Amygdala (tissue), 56 donors: ENCODE data around the gene F10.
"Not testable (repeated sequence)": the region's sequence is repeated elsewhere in the genome, so short reads cannot be mapped to it uniquely, and the experiment has no call there.

ENCODE experiments used
- DNase-seq, 56 donors: peaks; one replicate each; lab custom pipeline; 2025; lab: John Stamatoyannopoulos, UW

Gene F10

GRCh38 chr13:113122550-113123225 is at the start of gene F10:
TSS of gene F10 (plus strand) at chr13:113122799. CDS start at chr13:113122856, 57 bp downstream.
- DNase-seq: no peak

GRCh38 chr13:113073942-113074341 is 48.7 kb upstream of the F10 start:
- DNase-seq: peak in 2 of 56 donors; percentile 44

- DNase-seq: no peak
Observed at GRCh38 chr13:113074401-113074800, 48.2 kb upstream of the F10 start.

- no peak for DNase-seq
Observed at GRCh38 chr13:113074876-113075275, 47.7 kb upstream of the F10 start.

GRCh38 chr13:113075711-113076110 is 46.9 kb upstream of the F10 start:
- no peak for DNase-seq

- no peak for DNase-seq
Observed at GRCh38 chr13:113076681-113077401, 45.8 kb upstream of the F10 start.

DNA sequence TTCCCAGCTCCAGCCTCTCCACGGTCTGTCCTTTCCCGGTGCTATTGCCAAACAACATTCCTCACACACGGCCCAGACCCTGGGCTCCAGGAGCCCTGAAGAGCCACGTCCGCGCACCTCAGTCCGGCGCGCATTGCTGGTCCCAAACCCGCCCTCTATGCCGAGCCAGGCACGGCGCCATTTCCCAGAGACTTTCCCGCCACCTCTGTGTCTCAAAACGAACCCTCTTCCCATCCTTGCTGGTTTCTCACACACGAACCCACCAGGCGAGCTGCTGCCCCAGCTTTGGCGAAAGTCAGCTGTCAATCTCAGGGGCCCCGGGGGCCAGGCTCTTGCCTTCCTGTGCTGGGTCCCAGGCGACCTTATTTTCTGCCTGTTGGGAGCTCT is 45.0 kb upstream of the F10 start:
- DNase-seq: no peak

DNA sequence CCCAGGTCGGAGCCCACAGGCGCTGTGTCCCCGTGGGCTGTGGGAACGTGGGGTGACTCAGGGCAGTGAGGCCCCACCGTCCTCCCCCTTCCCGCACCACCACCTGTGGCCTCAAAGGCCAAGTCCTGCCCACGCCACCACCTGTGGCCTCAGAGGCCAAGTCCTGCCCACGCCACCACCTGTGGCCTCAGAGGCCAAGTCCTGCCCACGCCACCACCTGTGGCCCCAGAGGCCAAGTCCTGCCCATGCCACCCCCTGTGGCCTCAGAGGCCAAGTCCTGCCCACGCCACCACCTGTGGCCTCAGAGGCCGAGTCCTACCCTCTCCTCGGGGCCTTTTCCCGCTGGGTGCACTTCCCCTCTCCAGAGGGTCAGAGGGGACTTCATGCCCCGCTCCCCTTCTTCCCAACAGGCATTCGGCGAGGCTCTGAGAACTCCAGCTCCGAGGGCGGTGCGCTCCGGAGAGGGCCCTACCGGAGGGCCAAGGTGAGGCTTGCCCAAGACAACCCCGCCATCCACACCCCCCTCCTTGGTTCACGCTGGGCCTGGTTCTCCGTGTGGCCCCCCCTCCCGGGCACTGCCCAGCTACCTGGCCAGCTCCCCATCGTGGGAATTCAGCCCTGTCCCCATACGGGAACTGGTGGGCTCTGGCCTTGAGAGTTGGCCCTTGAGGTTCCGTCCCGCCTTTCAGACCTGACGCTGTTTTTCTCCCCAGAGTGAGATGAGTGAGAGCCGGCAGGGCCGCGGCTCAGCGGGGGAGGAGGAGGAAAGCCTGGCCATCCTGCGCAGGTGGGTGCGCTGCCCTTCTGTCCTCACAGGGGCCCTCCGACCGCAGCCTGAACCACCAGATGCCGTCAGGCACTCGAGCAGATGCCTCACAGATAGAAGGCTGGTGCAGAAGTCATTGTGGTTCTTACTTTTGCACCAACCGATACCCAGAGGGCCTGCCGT is 44.4 kb upstream of the F10 start:
- DNase-seq: no peak

DNA sequence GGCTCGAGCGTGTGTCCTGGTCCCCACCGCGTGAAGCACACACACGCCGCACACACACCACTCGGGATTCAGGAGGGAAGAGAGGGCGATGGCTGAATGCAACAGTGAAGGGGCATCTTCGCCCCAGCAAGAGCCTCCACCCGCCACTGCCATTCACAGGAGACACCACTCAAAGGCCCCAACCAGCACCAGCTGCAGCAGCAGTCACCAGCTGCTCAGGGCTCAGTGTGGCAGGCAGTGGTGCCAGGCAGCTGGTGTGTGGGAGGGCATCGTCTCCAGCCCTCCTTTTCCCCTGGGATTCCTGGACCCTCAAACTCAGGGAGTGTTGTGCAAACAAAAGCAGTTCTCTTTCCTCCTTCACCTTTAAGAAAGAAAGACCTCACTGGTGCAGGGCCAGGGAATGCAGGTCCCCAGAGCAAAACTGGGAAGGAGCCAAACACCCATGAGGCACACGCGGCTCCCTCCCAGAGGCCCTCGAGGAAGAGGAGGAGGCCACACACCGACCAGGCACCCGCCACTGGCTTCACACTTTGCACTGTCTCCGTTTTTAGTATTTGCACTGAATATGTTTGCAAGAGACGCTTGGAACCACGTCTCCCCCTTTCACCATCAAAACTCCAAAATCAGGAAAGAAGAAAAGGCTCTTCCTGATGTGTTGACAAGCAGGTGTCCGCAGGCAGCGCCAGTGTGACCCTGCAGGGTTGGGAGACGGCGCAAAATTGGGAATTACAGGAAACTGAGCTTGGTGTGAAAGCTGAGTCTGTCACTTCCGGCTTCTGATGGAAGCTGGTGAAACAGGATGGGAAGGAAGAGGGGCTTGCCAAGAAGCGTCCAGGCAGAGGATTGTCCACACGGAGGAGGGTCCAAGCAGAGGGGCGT is 43.5 kb upstream of the F10 start:
- DNase-seq: peak in 40 of 56 donors; percentile 19 to 82 (median 48)

GRCh38 chr13:113079781-113080080 is 42.9 kb upstream of the F10 start:
- DNase-seq: not testable (repeated sequence)

DNA sequence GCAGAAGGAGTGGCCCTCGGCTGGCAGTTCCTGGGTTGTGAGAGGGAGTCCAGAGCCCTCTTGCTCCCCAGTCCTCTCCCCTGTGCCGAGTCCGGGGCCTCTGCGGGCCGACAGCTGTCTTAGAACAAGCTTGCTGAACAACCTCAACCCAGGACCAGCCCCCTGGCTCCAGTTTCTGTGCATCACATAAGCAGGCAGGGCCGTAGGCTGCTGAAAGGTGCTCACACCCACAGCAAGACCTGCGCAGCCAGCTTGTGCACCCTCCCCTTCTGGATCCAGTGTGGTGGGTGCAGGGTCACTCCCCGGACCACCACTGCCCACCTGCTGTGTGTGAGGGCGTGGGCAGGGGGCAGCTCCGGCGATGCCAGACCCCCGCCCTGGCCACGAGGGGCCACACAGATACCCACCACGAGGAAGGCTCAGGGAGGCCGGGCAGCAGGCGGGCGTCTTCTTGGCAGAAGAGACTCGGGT is 42.2 kb upstream of the F10 start:
- no peak for DNase-seq

- DNase-seq: no peak
Observed at GRCh38 chr13:113080901-113081521, 41.6 kb upstream of the F10 start.

DNA sequence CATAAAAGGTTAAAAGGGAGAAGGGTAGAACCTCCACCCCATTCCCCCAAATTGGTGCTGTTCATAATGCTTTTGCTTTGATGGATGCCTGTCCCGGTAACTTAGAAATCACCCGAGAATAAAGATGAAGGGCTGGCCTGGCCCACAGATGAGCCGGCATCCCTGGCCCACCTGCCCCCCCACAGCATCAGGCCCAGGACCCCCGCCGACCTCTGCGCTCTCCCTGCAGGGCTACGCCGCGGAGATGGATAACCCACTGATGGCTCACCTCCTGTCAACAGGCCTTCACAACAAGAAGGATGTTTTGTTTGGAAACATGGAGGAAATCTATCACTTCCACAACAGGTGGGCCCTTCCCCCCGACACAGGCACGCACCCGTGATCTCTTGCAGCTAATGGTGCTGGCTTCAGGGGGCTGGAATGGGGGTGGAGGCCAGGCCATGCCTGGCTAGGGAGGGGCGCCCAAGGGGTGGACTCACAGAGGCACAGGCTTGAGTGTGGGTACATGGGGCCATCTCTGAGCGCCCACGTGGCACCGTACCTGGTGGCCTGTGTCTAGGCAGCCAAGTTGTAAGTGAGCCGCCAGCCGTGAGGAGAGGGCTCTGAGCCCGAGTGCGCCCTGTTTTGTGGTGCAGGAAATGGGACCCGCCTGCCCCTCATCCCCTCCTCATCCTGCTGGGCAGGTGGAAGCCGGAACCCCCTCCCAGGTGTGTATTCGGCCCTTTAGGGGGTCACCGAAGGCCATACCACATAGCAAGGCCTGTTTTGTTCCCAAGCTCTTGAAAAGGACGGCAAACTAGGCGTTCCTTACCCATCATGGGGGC is 40.2 kb upstream of the F10 start:
- DNase-seq: no peak

DNA sequence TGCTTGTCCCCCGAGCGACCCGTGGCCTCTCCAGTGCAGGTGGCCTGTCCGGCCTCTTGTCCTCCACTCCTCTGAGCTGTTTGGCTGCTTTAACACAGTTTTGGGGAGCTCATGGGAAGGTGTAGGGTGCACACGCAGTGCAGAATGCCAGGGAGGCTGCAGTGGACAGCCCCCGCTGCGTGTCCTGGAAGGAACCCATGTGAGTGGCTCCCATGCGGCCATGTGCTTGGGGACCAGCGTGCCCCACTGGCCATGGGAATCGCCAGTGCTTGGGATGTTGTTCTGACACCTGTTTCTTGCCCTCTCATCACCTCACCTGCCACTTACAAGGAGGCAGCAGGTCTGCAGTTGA is 39.6 kb upstream of the F10 start:
- no peak for DNase-seq

GRCh38 chr13:113083402-113084061 is 39.1 kb upstream of the F10 start:
- peak in 43 of 56 donors; percentile 17 to 89 (median 63) for DNase-seq

DNA sequence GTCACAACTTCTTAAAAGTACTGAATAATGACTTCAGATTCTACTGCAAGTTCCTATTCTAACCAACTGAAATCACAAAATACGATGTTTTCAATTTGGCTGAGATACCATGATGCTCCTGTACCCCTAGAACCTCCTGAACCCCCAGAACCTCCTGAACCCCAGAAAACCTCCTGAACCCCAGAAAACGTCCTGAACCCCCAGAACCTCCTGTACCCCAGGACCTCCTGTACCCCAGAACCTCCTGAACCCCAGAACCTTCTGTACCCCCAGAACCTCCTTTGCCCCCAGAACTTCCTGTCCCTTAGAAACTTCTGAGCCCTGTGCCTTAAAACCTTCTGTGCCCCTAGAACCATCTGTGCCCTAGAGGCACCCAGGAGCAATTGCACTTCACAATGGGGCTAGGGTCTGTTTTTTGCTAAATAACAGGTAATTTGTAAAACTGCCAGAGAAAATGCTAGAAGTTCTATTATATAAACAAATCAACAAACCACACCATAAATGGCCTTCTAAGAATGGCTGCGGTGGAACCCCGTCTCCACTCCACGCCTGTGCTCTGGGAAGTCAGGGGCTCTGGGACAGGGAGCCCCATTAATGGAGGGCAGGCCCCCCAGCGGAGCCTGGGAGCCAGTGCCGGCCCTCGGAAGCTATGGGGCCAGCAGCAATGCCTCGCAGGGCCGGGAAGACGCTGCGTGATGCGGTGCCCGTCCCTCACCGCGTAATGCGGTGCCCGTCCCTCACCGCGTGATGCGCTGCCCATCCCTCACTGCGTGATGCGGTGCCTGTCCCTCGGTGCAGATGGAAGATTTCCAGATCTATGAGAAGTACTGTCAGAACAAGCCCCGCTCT is 38.3 kb upstream of the F10 start:
- DNase-seq: no peak

DNA sequence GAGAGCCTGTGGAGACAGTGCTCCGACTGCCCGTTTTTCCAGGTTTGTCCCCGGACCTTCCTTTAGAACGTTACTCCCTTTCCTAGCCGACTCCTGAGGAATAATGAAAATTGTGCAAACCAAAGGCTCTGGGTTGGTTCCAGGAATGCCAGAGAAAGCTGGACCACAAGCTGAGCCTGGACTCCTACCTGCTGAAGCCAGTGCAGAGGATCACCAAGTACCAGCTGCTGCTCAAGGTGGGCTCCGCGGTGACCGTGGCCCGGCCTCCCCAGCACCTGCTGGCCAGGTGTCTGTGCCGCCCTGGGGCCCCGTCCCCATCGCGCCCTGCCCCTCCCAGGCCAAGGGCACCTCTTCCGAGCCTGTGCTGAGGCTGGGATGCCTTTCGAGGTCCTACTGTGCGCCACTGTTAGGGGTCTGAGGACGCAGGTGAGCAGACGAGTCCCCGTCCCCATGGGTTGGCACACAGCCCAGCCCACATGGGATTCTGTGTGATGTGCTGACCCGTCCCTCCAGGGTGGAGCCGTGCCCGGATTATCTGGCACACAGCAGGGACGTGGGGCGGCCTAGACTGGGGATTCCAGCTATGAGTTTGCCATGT is 37.6 kb upstream of the F10 start:
- DNase-seq: no peak
